BE2C (cell line): ENCODE measurements around the gene CCL26.

ENCODE experiments used
- DNase-seq: peaks from one replicate; pipeline ENCODE4 v3.0.0-alpha.2; 2020
- H3K27me3 ChIP-seq: fragments of 250-450 bp; sonication (Bioruptor Pico); 2 replicates; pipeline ENCODE4 v1.5.1; 2020; ENCODE audit warnings: mild to moderate bottlenecking
- H3K36me3 ChIP-seq: fragments of 250-450 bp; sonication (Bioruptor Pico); 2 replicates; pipeline ENCODE4 v1.5.1; 2020; ENCODE audit warnings: mild to moderate bottlenecking
- H3K4me1 ChIP-seq: fragments of 250-450 bp; sonication (Bioruptor Pico); 2 replicates; pipeline ENCODE4 v1.5.1; 2020
- H3K4me3 ChIP-seq: 2 replicates; pipeline ENCODE4 v1.5.1; 2011; ENCODE audit warnings: low read depth, low read length
- H3K9me3 ChIP-seq: fragments of 250-450 bp; sonication (Bioruptor Pico); 2 replicates; pipeline ENCODE4 v1.5.1; 2020
- CTCF ChIP-seq: IDR thresholded peaks from 2 replicates; pipeline ENCODE4 v1.5.1; 2012; ENCODE audit warnings: mild to moderate bottlenecking, low read depth, low read length

CCL26 gene

GRCh38 chr7:75738975-75739795, 32.8 kb downstream of the CCL26 start:
- H3K4me3 ChIP-seq: peak overlapping the region; percentile 91
- no peaks in the 10 kb centered on the region for H3K36me3 ChIP-seq
- DNase-seq: peak; percentile 100
- no peak for TF ChIP-seq CTCF
- H3K9me3 ChIP-seq: no peaks in the 10 kb centered on the region
- no peaks in the 10 kb centered on the region for H3K4me1 ChIP-seq
- H3K27me3 ChIP-seq: no peaks in the 10 kb centered on the region

GRCh38 chr7:75738604-75738974, 33.4 kb downstream of the CCL26 start, which contains the start of gene HIP1:
Gene HIP1, minus strand, starts transcription at chr7:75738941. Its CDS starts 21 bp downstream, at chr7:75738920.
- Histone ChIP-seq H3K27me3 (no peaks in the 10 kb centered on the region), H3K4me3 (peak within 1 kb of the TSS; percentile 91), H3K4me1 (no peaks in the 10 kb centered on the region), H3K36me3 (no peaks in the 10 kb centered on the region), H3K9me3 (no peaks in the 10 kb centered on the region)
- TF ChIP-seq CTCF: no peak
- no peak for DNase-seq

GRCh38 chr7:75737856-75738603, 34.0 kb downstream of the CCL26 start:
- Histone ChIP-seq H3K27me3 (no peaks in the 10 kb centered on the region), H3K36me3 (no peaks in the 10 kb centered on the region), H3K4me3 (peak overlapping the region; percentile 91), H3K4me1 (no peaks in the 10 kb centered on the region), H3K9me3 (no peaks in the 10 kb centered on the region)
- DNase-seq: no peak
- TF ChIP-seq CTCF: no peak

GRCh38 chr7:75735581-75736350, 36.2 kb downstream of the CCL26 start:
- H3K36me3 ChIP-seq: no peaks in the 10 kb centered on the region
- no peak for DNase-seq
- H3K27me3 ChIP-seq: no peaks in the 10 kb centered on the region
- TF ChIP-seq CTCF: no peak
- H3K4me3 ChIP-seq: no peak overlapping the region
- H3K4me1 ChIP-seq: no peaks in the 10 kb centered on the region
- no peaks in the 10 kb centered on the region for H3K9me3 ChIP-seq

- H3K4me1 ChIP-seq: no peaks in the 10 kb centered on the region
- no peak for TF ChIP-seq CTCF
These were observed 37.2 kb downstream of the CCL26 start for GRCh38 chr7:75734586-75735458.

More at GRCh38 chr7:75734586-75735458, 37.2 kb downstream of the CCL26 start:
- DNase-seq: no peak
- Histone ChIP-seq H3K27me3 (no peaks in the 10 kb centered on the region), H3K9me3 (no peaks in the 10 kb centered on the region), H3K4me3 (no peak overlapping the region), H3K36me3 (no peaks in the 10 kb centered on the region)
